Fibroblast of skin of left quadriceps (primary cell): ENCODE measurements around the gene FARS2.

Experiments used
- DNase-seq, 2 experiments: peaks; one replicate each; pipeline ENCODE4 v3.0.0-alpha.2; 2013; ENCODE audit warnings: low read depth in 2 of 2

FARS2 gene

GRCh38 chr6:5249451-5250122, 11.7 kb upstream of the FARS2 start:
- DNase-seq = no peak

DNA sequence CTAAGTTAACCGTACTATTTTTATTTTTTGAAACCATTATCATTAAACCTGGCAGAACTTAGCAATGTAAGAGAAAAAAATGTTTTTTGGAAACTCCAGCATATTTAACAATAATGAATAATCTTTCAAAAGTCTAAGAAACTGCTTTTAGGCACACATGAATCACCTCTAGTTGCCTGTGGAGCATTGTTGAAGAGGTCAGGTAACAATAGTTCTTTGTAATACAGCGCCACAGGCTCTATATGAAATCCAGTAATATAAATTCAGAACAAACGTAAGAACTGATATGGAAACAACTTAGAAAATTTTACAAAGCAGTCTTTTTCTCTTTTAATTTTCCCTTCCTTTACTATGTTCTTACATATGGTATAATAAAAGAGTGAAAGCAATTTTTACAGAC, 10.9 kb upstream of the FARS2 start:
- no peak for DNase-seq

GRCh38 chr6:5250911-5251310, 10.4 kb upstream of the FARS2 start:
- DNase-seq = no peak

- DNase-seq = no peak
Observed at GRCh38 chr6:5256952-5257351, 4.4 kb upstream of the FARS2 start.

- no peak for DNase-seq
Observed at GRCh38 chr6:5257400-5257799, 3.9 kb upstream of the FARS2 start.

DNA sequence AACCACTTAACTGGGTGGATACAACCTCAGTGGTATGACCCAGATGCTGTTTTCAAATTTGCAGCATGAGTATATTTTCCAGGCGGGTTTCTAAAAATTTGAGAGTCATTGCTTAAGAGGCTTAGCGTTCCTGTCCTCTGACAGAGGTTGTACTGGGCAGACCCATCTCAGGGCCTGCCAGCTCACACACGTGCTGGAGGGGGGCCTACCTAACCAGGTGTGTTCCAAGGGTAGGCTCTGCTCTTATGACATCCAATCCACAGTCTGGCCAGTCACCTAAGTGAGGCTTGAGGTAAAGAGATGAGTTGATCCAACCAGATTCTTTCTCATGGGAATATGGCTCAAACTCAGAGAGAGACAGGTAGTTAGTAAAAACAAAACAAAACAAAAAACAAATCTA, 1.9 kb upstream of the FARS2 start:
- DNase-seq = no peak

- peak in 1 of 2 experiments; percentile 9 for DNase-seq
Observed at GRCh38 chr6:5260111-5260620, 1.1 kb upstream of the FARS2 start.

- DNase-seq = no peak
Observed at GRCh38 chr6:5261545-5262109, 314 bp downstream of the FARS2 start.

GRCh38 chr6:5266423-5266822, 5.1 kb downstream of the FARS2 start:
- no peak for DNase-seq

- no peak for DNase-seq
Observed at GRCh38 chr6:5270093-5270680, 8.9 kb downstream of the FARS2 start.

DNA sequence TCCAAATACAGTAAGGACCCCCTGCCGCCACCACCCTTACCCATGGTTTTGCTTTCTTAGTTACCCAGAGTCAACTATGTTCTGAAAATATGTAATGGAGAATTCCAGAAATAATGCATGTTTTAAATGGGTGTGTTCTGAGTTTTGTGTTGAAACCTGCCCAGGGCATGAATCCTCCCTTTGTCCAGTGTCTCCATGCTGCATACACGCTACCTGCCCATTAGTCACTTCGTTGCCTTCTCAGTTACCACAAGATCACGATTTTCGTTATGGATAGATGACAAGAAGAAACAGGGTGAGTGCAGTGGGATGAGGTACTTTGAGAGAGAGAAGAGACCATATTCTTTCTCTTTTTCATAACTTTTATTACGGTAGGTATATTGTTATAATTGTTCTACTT, 10.6 kb downstream of the FARS2 start:
- no peak for DNase-seq

GRCh38 chr6:5274231-5274630, 12.9 kb downstream of the FARS2 start:
- no peak for DNase-seq

DNA sequence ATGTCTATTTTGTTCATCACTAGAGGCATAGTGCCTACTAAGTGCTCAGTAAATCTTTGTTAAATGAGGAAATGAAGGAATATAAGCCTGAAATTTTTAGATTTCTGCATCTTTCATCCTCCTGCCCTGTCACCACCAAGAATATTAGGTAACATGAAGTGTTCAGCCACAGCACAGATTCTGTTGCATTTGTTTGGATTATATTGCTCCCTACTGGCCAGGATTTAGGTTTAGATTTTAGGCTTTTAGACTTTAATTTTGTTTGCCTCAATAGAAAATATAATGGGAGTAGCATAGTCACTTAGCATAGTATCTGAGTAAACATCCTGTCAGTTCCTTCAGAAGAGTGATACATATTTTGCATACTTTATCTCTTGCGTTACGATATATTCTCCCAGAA, 14.2 kb downstream of the FARS2 start:
- DNase-seq = no peak

DNA sequence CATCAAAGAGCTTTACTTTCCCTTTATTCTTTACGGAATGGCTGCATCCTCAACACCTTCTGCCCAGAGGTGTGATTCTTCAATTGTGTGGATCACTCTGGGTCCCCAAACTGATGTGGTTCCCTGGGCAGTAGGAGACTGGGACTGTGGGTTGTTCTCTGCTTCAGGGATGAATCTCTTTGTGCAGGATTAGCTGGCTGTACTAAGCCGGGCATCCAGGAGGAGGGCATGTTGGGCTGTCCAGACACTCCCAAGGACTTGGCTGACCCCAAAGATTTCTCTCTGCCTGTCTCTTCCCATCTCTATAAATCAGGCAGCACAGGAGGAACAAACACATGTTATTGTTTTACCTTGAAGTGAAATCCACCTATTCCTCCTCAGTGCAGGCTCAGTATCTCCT, 15.3 kb downstream of the FARS2 start:
- no peak for DNase-seq

DNA sequence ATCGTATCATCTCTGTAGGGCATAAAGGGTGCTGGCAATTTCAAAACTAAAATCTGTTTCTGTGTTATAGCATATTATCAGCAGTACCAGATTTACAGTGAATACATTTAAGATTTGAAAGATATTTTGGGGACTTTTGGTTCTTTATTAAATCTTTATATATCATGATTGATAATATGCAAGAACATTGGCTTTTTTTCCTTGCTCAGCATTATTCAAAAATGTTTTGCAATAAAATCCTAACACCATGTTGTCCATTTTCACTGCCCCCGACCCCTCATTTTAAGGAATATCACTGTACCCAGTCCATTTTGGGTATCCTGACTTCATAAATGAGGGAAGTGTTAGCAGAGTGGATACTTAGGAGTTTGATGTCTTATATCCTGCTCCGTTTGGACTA, 16.3 kb downstream of the FARS2 start:
- DNase-seq = no peak

- DNase-seq = no peak
Observed at GRCh38 chr6:5278047-5278446, 16.7 kb downstream of the FARS2 start.

GRCh38 chr6:5278565-5279120, 17.3 kb downstream of the FARS2 start:
- DNase-seq = no peak

DNA sequence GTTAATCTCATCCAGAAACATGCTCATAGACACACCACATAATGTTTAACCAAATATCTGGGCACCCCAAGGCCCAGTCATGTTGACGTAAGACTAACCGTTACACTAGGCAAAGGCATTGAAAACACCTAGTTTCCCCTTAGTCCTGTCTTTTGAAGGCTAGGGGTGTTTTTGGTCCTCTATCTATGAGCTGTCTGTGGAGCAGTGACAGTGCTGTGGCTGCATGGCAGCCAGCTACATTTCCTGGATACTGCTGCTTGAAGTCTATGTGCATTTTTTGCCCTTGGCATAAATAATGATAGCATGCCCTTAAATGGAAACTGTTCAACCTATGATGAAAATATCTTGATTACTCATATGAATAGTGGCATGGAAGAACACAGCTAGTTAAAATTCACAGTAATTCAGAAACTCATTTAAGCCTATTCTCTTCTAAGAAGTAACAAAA, 18.6 kb downstream of the FARS2 start:
- no peak for DNase-seq

- DNase-seq = no peak
Observed at GRCh38 chr6:5280920-5281319, 19.6 kb downstream of the FARS2 start.

- DNase-seq = no peak
Observed at GRCh38 chr6:5282191-5282623, 20.9 kb downstream of the FARS2 start.

DNA sequence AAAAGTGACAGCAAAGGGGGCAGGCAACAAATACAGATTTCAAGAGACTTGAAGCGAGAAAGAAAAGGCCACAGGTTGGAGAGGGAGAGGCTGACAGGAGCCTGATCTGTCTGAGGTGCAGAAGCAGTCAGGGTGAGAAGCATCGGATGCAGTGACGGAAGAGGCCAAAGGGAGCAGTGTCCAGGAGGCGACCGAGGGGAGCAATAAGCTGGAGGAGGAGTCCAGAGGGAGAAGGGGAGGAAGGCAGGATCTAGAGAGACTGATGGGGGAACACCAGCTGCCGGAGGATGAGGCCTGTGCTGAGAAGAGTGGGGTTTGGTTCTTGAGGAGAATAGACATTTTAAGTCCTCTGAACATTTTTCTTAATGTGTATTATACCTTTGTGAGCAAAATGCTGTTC, 23.8 kb downstream of the FARS2 start:
- no peak for DNase-seq

DNA sequence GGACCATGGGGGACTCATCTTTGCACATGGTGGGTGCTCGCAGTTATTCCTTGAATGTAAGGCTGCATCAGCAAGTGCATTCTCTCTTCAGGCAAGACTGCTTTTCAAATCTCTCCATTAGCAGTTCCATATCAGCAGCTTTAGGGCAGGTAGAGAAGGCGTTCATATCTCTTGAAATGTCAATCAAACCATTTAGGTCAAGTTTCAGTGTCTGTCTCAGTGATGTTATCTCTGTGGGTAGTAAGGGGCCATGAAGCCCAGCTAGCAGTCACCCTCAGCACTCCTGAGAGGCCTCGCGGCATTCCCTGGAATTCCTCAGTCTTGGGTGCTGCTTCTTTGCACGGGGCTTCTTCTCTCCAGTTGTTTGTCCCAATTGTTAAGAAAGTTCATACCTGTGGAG, 24.2 kb downstream of the FARS2 start:
- no peak for DNase-seq

GRCh38 chr6:5286780-5287179, 25.5 kb downstream of the FARS2 start:
- no peak for DNase-seq
